ENCODE results near the gene ZFAND2B. TPM values are rescaled to one million over a fixed set of nuclear protein-coding genes. Genes with fewer than 3 reads are reported as not detected.

The ZFAND2B gene
- total RNA-seq, 2 experiments from 2014 or later = 52.4 to 54.4 TPM

Other genes starting within 250 kb of the ZFAND2B start
- not detected for gene CDK5R2, start 247.1 kb upstream of the ZFAND2B start, total RNA-seq
- not detected for gene FEV, start 221.6 kb upstream of the ZFAND2B start, total RNA-seq
- not detected for gene CRYBA2, start 213.4 kb upstream of the ZFAND2B start, total RNA-seq
- not detected for gene CFAP65, start 165.3 kb upstream of the ZFAND2B start, total RNA-seq
- under 1 TPM in 1 of 2 experiments, not detected in 1; 0.10 TPM for gene IHH, start 145.9 kb upstream of the ZFAND2B start, total RNA-seq
- 10 to 100 TPM; 16.7 to 22.8 TPM for gene NHEJ1, start 46.0 kb upstream of the ZFAND2B start, total RNA-seq
- gene SLC23A3, start 36.8 kb upstream of the ZFAND2B start, total RNA-seq = 1 to 10 TPM; 1.6 to 2.5 TPM
- gene CNPPD1, start 29.9 kb upstream of the ZFAND2B start, total RNA-seq = 10 to 100 TPM; 65.5 to 67.9 TPM
- gene RETREG2, start 28.5 kb upstream of the ZFAND2B start, total RNA-seq = 100 to 1,000 TPM in 1 of 2 experiments, 10 to 100 TPM in 1; 99.6 to 106 TPM
- gene ABCB6, start 12.2 kb downstream of the ZFAND2B start, total RNA-seq = 10 to 100 TPM; 11.0 to 11.8 TPM
- 10 to 100 TPM; 50.3 to 54.3 TPM for gene ATG9A, start 22.9 kb downstream of the ZFAND2B start, total RNA-seq
- 100 to 1,000 TPM; 149 to 167 TPM for gene ANKZF1, start 23.0 kb downstream of the ZFAND2B start, total RNA-seq
- gene GLB1L, start 38.7 kb downstream of the ZFAND2B start, total RNA-seq = 1 to 10 TPM; 2.9 to 4.9 TPM
- 10 to 100 TPM; 35.1 to 36.1 TPM for gene STK16, start 38.7 kb downstream of the ZFAND2B start, total RNA-seq
- gene TUBA4B, start 46.5 kb downstream of the ZFAND2B start, total RNA-seq = not detected
- gene TUBA4A, start 47.1 kb downstream of the ZFAND2B start, total RNA-seq = 100 to 1,000 TPM; 217 to 228 TPM
- 10 to 100 TPM; 40.7 to 42.6 TPM for gene DNAJB2, start 72.6 kb downstream of the ZFAND2B start, total RNA-seq
- not detected for gene PTPRN, start 102.6 kb downstream of the ZFAND2B start, total RNA-seq
- gene RESP18, start 126.0 kb downstream of the ZFAND2B start, total RNA-seq = not detected
- 10 to 100 TPM; 53.6 to 64.0 TPM for gene DNPEP, start 181.1 kb downstream of the ZFAND2B start, total RNA-seq
- gene DES, start 211.6 kb downstream of the ZFAND2B start, total RNA-seq = not detected
- gene SPEG, start 228.1 kb downstream of the ZFAND2B start, total RNA-seq = 1 to 10 TPM; 1.5 to 1.7 TPM

Measured in activated naive CD4-positive, alpha-beta T cell treated with anti-CD3 and anti-CD28 coated beads, Interleukin-2, amount 10 ng/mL, durations not matched to agents 5 hours and 36 hours (primary cell).